Pancreas (tissue), 10 donors: ENCODE measurements around the gene HSD17B12. TPM values are rescaled to one million over a fixed set of nuclear protein-coding genes. Genes with fewer than 3 reads are reported as not detected.

Experiments
- ATAC-seq, 4 donors: fragments of 200-7000 bp; cut with Tn5 transposase; one replicate each; pipeline versions ENCODE4 v1.8.0 to v1.9.1; 2020; ENCODE audit warnings: mild to moderate bottlenecking in 4 of 4, moderate library complexity in 4 of 4
- DNase-seq, 6 donors: peaks; one replicate each; pipeline ENCODE4 v3.0.0-alpha.2; 2020
- FAIRE-seq: peaks from 2 replicates; lab custom pipeline; 2012; peaks lifted over from hg19 to GRCh38; lab: Jason Lieb, UNC
- H3K27ac ChIP-seq, 4 donors: fragments of 200-600 bp; sonication (generic); 1 replicate in 3 of 4; 2 replicates in 1 of 4; pipeline versions ENCODE4 v1.5.0 to v1.8.0; 2020
- H3K27me3 ChIP-seq, 4 donors: fragments of 200-600 bp; one replicate each; pipeline ENCODE4 v1.8.0; 2021
- H3K36me3 ChIP-seq, 3 donors: fragments of 200-600 bp; sonication (generic) in 1 of 3; one replicate each; pipeline versions ENCODE4 v1.5.0 to v1.8.0; 2020 to 2021
- H3K4me1 ChIP-seq, 3 donors: fragments of 200-600 bp; one replicate each; pipeline ENCODE4 v1.8.0; 2021
- H3K4me3 ChIP-seq, 4 donors: fragments of 200-600 bp; sonication (generic) in 2 of 4; one replicate each; pipeline versions ENCODE4 v1.5.0 to v1.8.0; 2020 to 2021
- H3K9me3 ChIP-seq, 4 donors: fragments of 200-600 bp; one replicate each; pipeline ENCODE4 v1.8.0; 2021
- WGBS, 2 donors: extraction: QIAGEN DNeasy Blood & Tissue Kit; methylation state at CpG; one replicate each; pipeline ENCODE4 v1.1.7; 2013; 5-methylcytosine and 5-hydroxymethylcytosine counted together
- intact Hi-C, 3 donors: fragments of 100-400 bp; cut with DNase I; formaldehyde crosslinking; loops; one replicate each; pipeline versions ENCODE4 v1.11.1 to v1.14.2; 2022
- polyA plus RNA-seq, 2 donors: library from polyadenylated mRNA; stranded (reverse); fragments of 200-250 nt; gene quantifications; one replicate each; pipeline ENCODE4 v1.2.3, GENCODE V29; 2013
- total RNA-seq, 6 donors: library from RNA; stranded (reverse); fragmentation: NEBNext Ultra II Directional in 4 of 6; extraction: Animal tissue kit (Norgen Biotek cat#: 25700) in 4 of 6; gene quantifications; one replicate each; pipeline versions ENCODE4 v1.2.1 to v1.2.4, GENCODE V29; 2021 to 2023
- TF ChIP-seq, protein P1 (sequence below), 4 donors: fragments of 200-600 bp; sonication (generic) in 3 of 4; IDR thresholded peaks; one replicate each; pipeline versions ENCODE4 v1.5.0 to v1.8.0; 2021; ENCODE audit warnings: antibody characterized with exemption in 4 of 4
- donor health status: healthy with polysubstance abuse.
- donor health status: DM: no; HTN: no; CAD: no; lungs with moderate emphysema.
- donor health status: DM: no; HTN: no; CAD: no.
- donor health status: control.
- donor health status: control.
- donor health status: Bipolar disorder and iron deficiency.
- donor health status: DM: yes; HTN: yes; CAD: no.
- donor health status: DM: no; HTN: no; CAD: no.
- donor health status: DM: no; HTN: no; CAD: no.
- donor health status: DM: yes; HTN: yes; CAD: no.

HSD17B12 gene
- total and polyA plus RNA-seq, 8 donors = 21.0 to 51.9 (median 38.9) TPM

DNA sequence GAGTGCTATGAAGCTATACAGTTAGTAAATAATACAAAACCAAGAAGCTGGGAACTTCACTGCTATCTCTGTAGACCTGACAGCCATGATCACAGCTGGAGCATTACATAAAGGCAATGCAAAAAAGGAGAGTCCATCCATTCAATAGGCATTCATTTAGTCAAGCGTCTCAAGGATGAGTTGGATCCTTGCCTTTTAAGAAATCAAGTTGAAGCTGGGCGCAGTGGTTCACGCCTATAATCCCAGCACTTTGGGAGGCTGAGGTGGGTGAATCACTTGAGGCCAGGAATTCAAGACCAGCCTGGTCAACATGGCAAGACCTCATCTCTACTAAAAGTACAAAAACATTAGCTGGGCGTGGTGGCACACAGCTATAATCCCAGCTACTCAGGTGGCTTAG, 152.0 kb downstream of the HSD17B12 start:
- H3K27ac ChIP-seq = no peak overlapping the region
- no peaks in the 10 kb centered on the region for H3K36me3 ChIP-seq
- WGBS, 2 donors = 96 to 99% methylated on average over 4 of the region's 4 CpGs
- no peaks in the 10 kb centered on the region for H3K27me3 ChIP-seq
- H3K9me3 ChIP-seq = no peaks in the 10 kb centered on the region
- ATAC-seq (no peak), FAIRE-seq (no peak), DNase-seq (no peak)
- intact Hi-C loops = no loop called here
- TF ChIP-seq, protein P1, sequence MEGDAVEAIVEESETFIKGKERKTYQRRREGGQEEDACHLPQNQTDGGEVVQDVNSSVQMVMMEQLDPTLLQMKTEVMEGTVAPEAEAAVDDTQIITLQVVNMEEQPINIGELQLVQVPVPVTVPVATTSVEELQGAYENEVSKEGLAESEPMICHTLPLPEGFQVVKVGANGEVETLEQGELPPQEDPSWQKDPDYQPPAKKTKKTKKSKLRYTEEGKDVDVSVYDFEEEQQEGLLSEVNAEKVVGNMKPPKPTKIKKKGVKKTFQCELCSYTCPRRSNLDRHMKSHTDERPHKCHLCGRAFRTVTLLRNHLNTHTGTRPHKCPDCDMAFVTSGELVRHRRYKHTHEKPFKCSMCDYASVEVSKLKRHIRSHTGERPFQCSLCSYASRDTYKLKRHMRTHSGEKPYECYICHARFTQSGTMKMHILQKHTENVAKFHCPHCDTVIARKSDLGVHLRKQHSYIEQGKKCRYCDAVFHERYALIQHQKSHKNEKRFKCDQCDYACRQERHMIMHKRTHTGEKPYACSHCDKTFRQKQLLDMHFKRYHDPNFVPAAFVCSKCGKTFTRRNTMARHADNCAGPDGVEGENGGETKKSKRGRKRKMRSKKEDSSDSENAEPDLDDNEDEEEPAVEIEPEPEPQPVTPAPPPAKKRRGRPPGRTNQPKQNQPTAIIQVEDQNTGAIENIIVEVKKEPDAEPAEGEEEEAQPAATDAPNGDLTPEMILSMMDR (IDR thresholded peaks at IDR 0.05) = no peak
- no peak overlapping the region for H3K4me3 ChIP-seq
- no peaks in the 10 kb centered on the region for H3K4me1 ChIP-seq

DNA sequence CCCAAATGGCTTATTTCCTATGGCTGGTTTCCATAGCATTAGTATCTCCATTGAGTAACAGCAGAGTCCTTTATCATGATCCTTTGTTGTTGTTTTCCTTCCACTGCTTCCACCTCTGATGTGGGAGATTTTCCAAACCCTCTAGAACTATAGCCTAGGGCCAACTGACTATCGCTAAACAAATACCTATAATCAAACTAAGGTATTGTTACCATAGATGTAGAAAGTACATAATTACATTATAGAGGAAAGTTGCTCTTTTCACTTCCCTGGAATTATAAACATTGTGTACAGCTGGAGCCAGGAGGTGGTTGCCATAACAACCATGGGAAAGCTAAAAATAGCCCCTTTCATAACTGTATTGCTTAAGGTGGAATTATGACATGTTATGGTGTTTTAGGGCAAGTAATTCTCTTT, 153.1 kb downstream of the HSD17B12 start:
- no peaks in the 10 kb centered on the region for H3K36me3 ChIP-seq
- no peak overlapping the region for H3K4me3 ChIP-seq
- FAIRE-seq (no peak), DNase-seq (no peak), ATAC-seq (peak; percentile 51 to 82 (median 74))
- no peaks in the 10 kb centered on the region for H3K9me3 ChIP-seq
- H3K27me3 ChIP-seq = no peaks in the 10 kb centered on the region
- no peak overlapping the region for H3K27ac ChIP-seq
- intact Hi-C loops = no loop called here
- no peaks in the 10 kb centered on the region for H3K4me1 ChIP-seq
- TF ChIP-seq, protein P1 (IDR thresholded peaks at IDR 0.05) = no peak
- 35 to 43% methylated on average over 1 of the region's 1 CpG for WGBS, 2 donors

DNA sequence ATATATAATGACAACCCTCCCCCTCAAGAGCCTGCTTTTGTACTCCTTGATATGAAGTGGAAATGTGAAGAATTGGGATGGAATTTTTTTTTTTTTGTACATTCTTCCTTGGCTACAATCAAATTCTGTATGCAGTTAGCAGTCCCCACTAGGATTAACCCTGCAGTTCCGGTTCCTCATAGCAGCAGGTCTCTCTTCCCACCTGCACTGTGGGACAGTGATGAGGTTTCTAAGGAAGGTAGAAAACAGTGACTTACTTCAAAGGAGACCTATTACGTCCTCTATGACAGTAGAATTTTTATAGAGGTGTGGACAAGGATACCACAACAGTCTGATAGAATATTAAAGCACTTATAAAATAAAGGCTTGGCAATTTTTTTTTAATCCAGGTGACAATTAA, 153.7 kb downstream of the HSD17B12 start:
- no peak overlapping the region for H3K4me3 ChIP-seq
- FAIRE-seq (no peak), ATAC-seq (no peak), DNase-seq (no peak)
- no peaks in the 10 kb centered on the region for H3K4me1 ChIP-seq
- no peaks in the 10 kb centered on the region for H3K27me3 ChIP-seq
- H3K9me3 ChIP-seq = no peaks in the 10 kb centered on the region
- H3K27ac ChIP-seq = no peak overlapping the region
- TF ChIP-seq, protein P1 (IDR thresholded peaks at IDR 0.05) = no peak
- WGBS, 2 donors = 87% methylated on average over 2 of the region's 2 CpGs
- no peaks in the 10 kb centered on the region for H3K36me3 ChIP-seq
- intact Hi-C loops = no loop called here

GRCh38 chr11:43835104-43835503, 154.6 kb downstream of the HSD17B12 start:
- Histone ChIP-seq H3K27ac (no peak overlapping the region), H3K36me3 (no peaks in the 10 kb centered on the region), H3K4me1 (no peaks in the 10 kb centered on the region), H3K9me3 (no peaks in the 10 kb centered on the region), H3K4me3 (no peak overlapping the region), H3K27me3 (no peaks in the 10 kb centered on the region)
- WGBS, 2 donors = 82 to 87% methylated on average over 7 of the region's 7 CpGs
- DNase-seq = no peak
- FAIRE-seq = no peak
- TF ChIP-seq, protein P1 (IDR thresholded peaks at IDR 0.05) = no peak
- intact Hi-C loops = no loop called here
- ATAC-seq = peak in 2 of 4 donors; percentile 78

DNA sequence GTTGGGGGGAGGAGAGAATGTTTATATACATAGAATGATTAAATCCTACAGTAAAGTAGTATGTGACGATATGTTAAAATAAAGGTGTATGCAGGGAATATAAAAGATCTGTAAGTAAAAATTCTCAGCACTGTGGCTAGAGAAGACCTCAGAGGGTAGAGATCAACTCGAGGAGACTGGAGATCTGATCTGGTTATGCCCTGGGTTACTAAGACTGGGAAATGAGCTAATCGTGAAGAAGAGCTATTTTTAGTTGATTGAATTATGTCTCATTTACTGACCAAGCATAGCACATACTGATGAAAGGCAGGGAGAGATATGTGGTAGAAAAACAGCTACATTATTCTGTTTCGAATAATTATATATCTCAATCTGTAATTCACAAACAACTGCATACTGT, 157.3 kb downstream of the HSD17B12 start:
- TF ChIP-seq, protein P1 (IDR thresholded peaks at IDR 0.05) = no peak
- Histone ChIP-seq H3K9me3 (no peaks in the 10 kb centered on the region), H3K36me3 (no peaks in the 10 kb centered on the region), H3K4me3 (no peak overlapping the region), H3K27ac (no peak overlapping the region), H3K4me1 (no peaks in the 10 kb centered on the region), H3K27me3 (no peaks in the 10 kb centered on the region)
- no peak for DNase-seq
- no peak for FAIRE-seq
- 66 to 79% methylated on average over 4 of the region's 4 CpGs for WGBS, 2 donors
- ATAC-seq = no peak
- intact Hi-C loops = no loop called here
